ENCODE results near the gene BORCS5.

BORCS5 gene

DNA sequence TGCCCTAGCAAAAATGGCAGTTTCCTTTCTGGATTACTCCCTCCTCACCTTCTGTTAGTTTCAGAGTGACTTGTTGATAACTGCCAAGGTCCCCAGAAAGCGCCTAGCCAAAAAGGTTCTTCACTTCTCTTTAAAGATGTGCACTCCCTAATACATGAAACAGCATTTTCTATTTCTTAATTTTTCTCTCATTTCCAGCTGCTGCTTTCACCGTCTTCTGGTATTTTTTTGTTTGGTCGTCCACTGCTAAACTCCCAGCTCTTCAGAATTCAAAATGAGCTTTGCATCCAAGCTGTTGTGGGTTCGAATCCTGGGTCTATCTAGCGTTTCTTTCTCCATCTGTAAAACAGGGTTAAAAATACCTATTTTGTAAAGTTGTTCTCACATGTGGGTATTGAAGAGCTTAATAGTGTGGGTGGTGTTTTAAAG lies 397 bp upstream of the BORCS5 start:
- H2AK5ac ChIP-seq (ENCODE audit: low read length): no peak overlapping the region
- no peak overlapping the region for H3K4me3 ChIP-seq (ENCODE audit: low read depth, low read length)
- H3K79me1 ChIP-seq (ENCODE audit: low read length): peaks cover 4% of the 10 kb centered on the region
- H3K4me2 ChIP-seq (ENCODE audit: low read length): peak overlapping the region; percentile 93
- no peak overlapping the region for H2AFZ ChIP-seq (ENCODE audit: insufficient read depth, low read length, poor library complexity)
- no peak overlapping the region for H3K14ac ChIP-seq (ENCODE audit: low read length)
- H2BK12ac ChIP-seq (ENCODE audit: low read length): no peak overlapping the region
- H3K18ac ChIP-seq (ENCODE audit: low read length): no peak overlapping the region
- H4K8ac ChIP-seq (ENCODE audit: low read depth, low read length): peak overlapping the region; percentile 8
- H3K79me2 ChIP-seq (ENCODE audit: control insufficient read depth, insufficient read depth, low read length, poor library complexity): peaks cover 4% of the 10 kb centered on the region
- H4K91ac ChIP-seq (ENCODE audit: low read depth, low read length): peak overlapping the region; percentile 2
- H3K36me3 ChIP-seq (ENCODE audit: control insufficient read depth in 1 of 2, insufficient read depth in 2 of 2, low read length in 2 of 2): no peaks in the 10 kb centered on the region
- no peak overlapping the region for H3K9ac ChIP-seq (ENCODE audit: low read length)
- H3K23ac ChIP-seq (ENCODE audit: low read length): no peak overlapping the region
- H2BK120ac ChIP-seq (ENCODE audit: insufficient read depth, low read length, poor library complexity): no peak overlapping the region
- no peak overlapping the region for H2BK5ac ChIP-seq (ENCODE audit: low read depth, low read length, poor library complexity)
- H3K27me3 ChIP-seq (ENCODE audit: insufficient read depth, low read length): no peaks in the 10 kb centered on the region
- no peak overlapping the region for H4K12ac ChIP-seq (ENCODE audit: low read depth, low read length)
- H3K4ac ChIP-seq (ENCODE audit: low read depth, low read length): no peak overlapping the region
- no peak overlapping the region for H3K27ac ChIP-seq (ENCODE audit: low read depth, low read length)
- DNase-seq: no peak
- H3K4me1 ChIP-seq (ENCODE audit: control insufficient read depth in 1 of 2, insufficient read depth in 2 of 2, low read length in 2 of 2): no peaks in the 10 kb centered on the region
- no CpG with 5 or more reads among the region's 5 CpGs for WGBS (ENCODE audit: extremely low coverage, insufficient coverage, insufficient read length)
- H3K9me3 ChIP-seq (ENCODE audit: insufficient read depth, low read depth, low read length): peaks cover 2% of the 10 kb centered on the region

DNA sequence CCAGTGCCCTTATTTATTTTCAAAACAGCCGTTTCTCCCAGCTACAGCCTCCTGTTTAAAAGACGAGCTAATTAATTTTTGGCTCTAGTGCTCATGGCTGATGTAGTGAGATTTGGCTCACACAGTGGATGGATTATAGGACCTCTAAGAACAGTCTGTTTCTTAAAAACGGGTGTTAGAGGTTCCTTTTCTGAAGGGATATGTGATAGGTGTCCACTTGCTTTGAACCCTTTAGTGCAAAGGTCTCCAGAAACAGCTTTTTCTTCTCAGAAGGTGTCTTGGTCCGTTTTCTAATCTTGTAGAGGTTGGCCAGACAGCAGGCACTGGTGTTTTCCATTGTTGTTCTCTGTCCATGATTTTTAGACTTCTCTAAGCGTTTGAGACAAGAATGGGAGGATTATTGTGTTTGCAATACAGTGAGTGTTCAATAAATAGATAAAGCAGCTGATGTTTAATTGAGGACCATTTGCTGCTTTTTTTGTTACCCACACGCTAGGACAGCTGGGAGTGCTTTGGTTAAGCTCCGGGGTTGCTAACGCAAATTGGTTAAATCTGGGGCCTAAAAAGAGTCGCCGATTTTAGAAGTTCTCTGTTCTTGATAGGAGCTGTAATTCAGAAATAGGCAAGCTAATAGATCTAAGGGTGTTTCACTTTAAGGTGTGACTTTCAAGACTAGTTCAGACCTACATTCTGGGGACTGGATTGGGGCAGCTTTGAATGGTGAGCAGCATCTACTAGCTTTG lies 1.0 kb downstream of the BORCS5 start:
- Histone ChIP-seq H3K4ac (ENCODE audit: low read depth, low read length) (no peak overlapping the region), H3K23ac (ENCODE audit: low read length) (no peak overlapping the region), H3K18ac (ENCODE audit: low read length) (no peak overlapping the region), H4K8ac (ENCODE audit: low read depth, low read length) (peak overlapping the region; percentile 89), H4K91ac (ENCODE audit: low read depth, low read length) (no peak overlapping the region), H2BK5ac (ENCODE audit: low read depth, low read length, poor library complexity) (no peak overlapping the region), H2BK120ac (ENCODE audit: insufficient read depth, low read length, poor library complexity) (no peak overlapping the region), H3K79me1 (ENCODE audit: low read length) (peaks cover 4% of the 10 kb centered on the region), H4K12ac (ENCODE audit: low read depth, low read length) (peak overlapping the region; percentile 72), H3K4me3 (ENCODE audit: low read depth, low read length) (peak overlapping the region; percentile 92), H3K36me3 (ENCODE audit: control insufficient read depth in 1 of 2, insufficient read depth in 2 of 2, low read length in 2 of 2) (peaks cover 0 to under 1% of the 10 kb centered on the region in 2 experiments), H3K4me2 (ENCODE audit: low read length) (peak overlapping the region; percentile 93), H3K4me1 (ENCODE audit: control insufficient read depth in 1 of 2, insufficient read depth in 2 of 2, low read length in 2 of 2) (no peaks in the 10 kb centered on the region), H3K9ac (ENCODE audit: low read length) (peak overlapping the region; percentile 71), H3K9me3 (ENCODE audit: insufficient read depth, low read depth, low read length) (peaks cover 2% of the 10 kb centered on the region), H2AFZ (ENCODE audit: insufficient read depth, low read length, poor library complexity) (peak overlapping the region; percentile 85), H3K14ac (ENCODE audit: low read length) (no peak overlapping the region), H3K27ac (ENCODE audit: low read depth, low read length) (no peak overlapping the region), H3K79me2 (ENCODE audit: control insufficient read depth, insufficient read depth, low read length, poor library complexity) (peaks cover 4% of the 10 kb centered on the region), H2BK12ac (ENCODE audit: low read length) (no peak overlapping the region), H2AK5ac (ENCODE audit: low read length) (no peak overlapping the region), H3K27me3 (ENCODE audit: insufficient read depth, low read length) (no peaks in the 10 kb centered on the region)
- no CpG with 5 or more reads among the region's 10 CpGs for WGBS (ENCODE audit: extremely low coverage, insufficient coverage, insufficient read length)
- DNase-seq: no peak

- H4K8ac ChIP-seq (ENCODE audit: low read depth, low read length): no peak overlapping the region
- H4K91ac ChIP-seq (ENCODE audit: low read depth, low read length): no peak overlapping the region
- no CpG with 5 or more reads among the region's 4 CpGs for WGBS (ENCODE audit: extremely low coverage, insufficient coverage, insufficient read length)
- H3K36me3 ChIP-seq (ENCODE audit: control insufficient read depth in 1 of 2, insufficient read depth in 2 of 2, low read length in 2 of 2): peaks cover 0 to 3% of the 10 kb centered on the region in 2 experiments
- no peak overlapping the region for H3K27ac ChIP-seq (ENCODE audit: low read depth, low read length)
- H3K9ac ChIP-seq (ENCODE audit: low read length): no peak overlapping the region
- H2BK12ac ChIP-seq (ENCODE audit: low read length): no peak overlapping the region
- H3K4me1 ChIP-seq (ENCODE audit: control insufficient read depth in 1 of 2, insufficient read depth in 2 of 2, low read length in 2 of 2): no peaks in the 10 kb centered on the region
- no peak overlapping the region for H3K4me2 ChIP-seq (ENCODE audit: low read length)
- no peak overlapping the region for H2AFZ ChIP-seq (ENCODE audit: insufficient read depth, low read length, poor library complexity)
- DNase-seq: no peak
- no peaks in the 10 kb centered on the region for H3K27me3 ChIP-seq (ENCODE audit: insufficient read depth, low read length)
- peaks cover 4% of the 10 kb centered on the region for H3K79me1 ChIP-seq (ENCODE audit: low read length)
- H3K4ac ChIP-seq (ENCODE audit: low read depth, low read length): no peak overlapping the region
- H3K4me3 ChIP-seq (ENCODE audit: low read depth, low read length): no peak overlapping the region
- no peak overlapping the region for H4K12ac ChIP-seq (ENCODE audit: low read depth, low read length)
- no peak overlapping the region for H2AK5ac ChIP-seq (ENCODE audit: low read length)
- H3K14ac ChIP-seq (ENCODE audit: low read length): no peak overlapping the region
- no peak overlapping the region for H2BK120ac ChIP-seq (ENCODE audit: insufficient read depth, low read length, poor library complexity)
- no peak overlapping the region for H3K23ac ChIP-seq (ENCODE audit: low read length)
- H3K18ac ChIP-seq (ENCODE audit: low read length): no peak overlapping the region
- no peak overlapping the region for H2BK5ac ChIP-seq (ENCODE audit: low read depth, low read length, poor library complexity)
- peaks cover 2% of the 10 kb centered on the region for H3K9me3 ChIP-seq (ENCODE audit: insufficient read depth, low read depth, low read length)
- peaks cover 4% of the 10 kb centered on the region for H3K79me2 ChIP-seq (ENCODE audit: control insufficient read depth, insufficient read depth, low read length, poor library complexity)
These were observed 1.6 kb downstream of the BORCS5 start for GRCh38 chr12:12358528-12358927.

GRCh38 chr12:12364787-12365445 lies 8.0 kb downstream of the BORCS5 start:
- Histone ChIP-seq H4K12ac (ENCODE audit: low read depth, low read length) (no peak overlapping the region), H3K9me3 (ENCODE audit: insufficient read depth, low read depth, low read length) (no peaks in the 10 kb centered on the region), H3K27me3 (ENCODE audit: insufficient read depth, low read length) (no peaks in the 10 kb centered on the region), H2BK5ac (ENCODE audit: low read depth, low read length, poor library complexity) (no peak overlapping the region), H4K8ac (ENCODE audit: low read depth, low read length) (no peak overlapping the region), H3K14ac (ENCODE audit: low read length) (no peak overlapping the region), H3K36me3 (ENCODE audit: control insufficient read depth in 1 of 2, insufficient read depth in 2 of 2, low read length in 2 of 2) (peaks cover 0 to 3% of the 10 kb centered on the region in 2 experiments), H3K27ac (ENCODE audit: low read depth, low read length) (no peak overlapping the region), H3K4me3 (ENCODE audit: low read depth, low read length) (no peak overlapping the region), H2AFZ (ENCODE audit: insufficient read depth, low read length, poor library complexity) (no peak overlapping the region), H2AK5ac (ENCODE audit: low read length) (no peak overlapping the region), H3K4me1 (ENCODE audit: control insufficient read depth in 1 of 2, insufficient read depth in 2 of 2, low read length in 2 of 2) (no peaks in the 10 kb centered on the region), H3K4me2 (ENCODE audit: low read length) (no peak overlapping the region), H3K79me2 (ENCODE audit: control insufficient read depth, insufficient read depth, low read length, poor library complexity) (no peaks in the 10 kb centered on the region), H3K18ac (ENCODE audit: low read length) (no peak overlapping the region), H3K23ac (ENCODE audit: low read length) (no peak overlapping the region), H3K79me1 (ENCODE audit: low read length) (no peaks in the 10 kb centered on the region), H3K9ac (ENCODE audit: low read length) (no peak overlapping the region), H4K91ac (ENCODE audit: low read depth, low read length) (no peak overlapping the region), H2BK120ac (ENCODE audit: insufficient read depth, low read length, poor library complexity) (no peak overlapping the region), H3K4ac (ENCODE audit: low read depth, low read length) (no peak overlapping the region), H2BK12ac (ENCODE audit: low read length) (no peak overlapping the region)
- DNase-seq: no peak
- 100% methylated on average over 1 of the region's 4 CpGs for WGBS (ENCODE audit: extremely low coverage, insufficient coverage, insufficient read length)

All from trophoblast cell (in vitro differentiated cells and primary cell).